Activated CD4-positive, alpha-beta T cell treated with anti-CD3 and anti-CD28 coated beads, Interleukin-2, amount 50 U/mL, for 48 hours (primary cell): ENCODE results near the gene PIGM.
"Not testable (repeated sequence)": the region's sequence is repeated elsewhere in the genome, so short reads cannot be mapped to it uniquely, and the experiment has no call there.

Experiments
- DNase-seq, 2 experiments: peaks; one replicate each; pipeline ENCODE4 v3.0.0-alpha.2; 2020

The PIGM gene

DNA sequence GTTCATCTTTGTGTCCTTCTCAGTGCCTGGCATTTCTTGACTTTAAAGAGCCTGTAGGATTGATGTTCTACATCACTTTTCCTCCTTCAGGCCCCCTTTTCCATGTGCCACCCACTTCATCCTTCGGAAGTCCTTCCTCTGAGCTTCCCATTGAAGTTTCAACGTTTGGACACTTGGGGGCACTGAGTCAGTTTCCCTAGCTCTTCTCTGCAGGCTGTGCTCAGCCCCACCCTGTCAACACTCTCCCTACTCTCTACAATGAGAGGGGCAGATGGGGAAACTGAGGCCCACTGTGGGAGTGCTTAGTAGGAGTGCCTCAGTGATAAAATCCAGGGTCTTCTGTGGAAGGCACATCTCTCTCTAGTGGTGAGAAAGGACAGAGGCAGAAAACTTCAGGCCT lies 26.3 kb upstream of the PIGM start:
- no peak for DNase-seq

DNA sequence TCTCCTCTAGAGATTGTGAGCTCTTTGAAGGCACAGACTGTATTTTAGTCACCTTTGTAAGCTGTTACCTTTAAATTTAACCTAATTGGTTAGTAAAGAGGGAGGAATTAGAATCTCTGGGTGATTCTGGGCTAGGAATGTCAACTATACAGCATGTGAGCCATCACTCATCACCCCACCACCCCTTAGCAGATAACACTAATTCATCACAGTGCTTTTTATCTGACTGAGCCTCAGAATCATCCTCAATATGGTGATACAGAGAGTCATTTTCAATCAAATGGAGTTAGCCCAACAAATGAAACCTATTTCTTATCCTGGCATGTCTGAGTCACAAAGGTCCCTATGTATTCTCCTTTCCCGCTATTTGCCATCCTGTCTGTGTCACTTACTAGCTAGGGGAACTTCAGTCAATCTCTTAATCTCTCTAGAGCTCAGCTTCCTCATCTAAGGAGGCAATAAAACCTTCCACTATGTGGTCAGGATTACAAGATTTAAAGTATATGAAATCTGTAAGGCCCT lies 24.9 kb upstream of the PIGM start:
- no peak for DNase-seq

DNA sequence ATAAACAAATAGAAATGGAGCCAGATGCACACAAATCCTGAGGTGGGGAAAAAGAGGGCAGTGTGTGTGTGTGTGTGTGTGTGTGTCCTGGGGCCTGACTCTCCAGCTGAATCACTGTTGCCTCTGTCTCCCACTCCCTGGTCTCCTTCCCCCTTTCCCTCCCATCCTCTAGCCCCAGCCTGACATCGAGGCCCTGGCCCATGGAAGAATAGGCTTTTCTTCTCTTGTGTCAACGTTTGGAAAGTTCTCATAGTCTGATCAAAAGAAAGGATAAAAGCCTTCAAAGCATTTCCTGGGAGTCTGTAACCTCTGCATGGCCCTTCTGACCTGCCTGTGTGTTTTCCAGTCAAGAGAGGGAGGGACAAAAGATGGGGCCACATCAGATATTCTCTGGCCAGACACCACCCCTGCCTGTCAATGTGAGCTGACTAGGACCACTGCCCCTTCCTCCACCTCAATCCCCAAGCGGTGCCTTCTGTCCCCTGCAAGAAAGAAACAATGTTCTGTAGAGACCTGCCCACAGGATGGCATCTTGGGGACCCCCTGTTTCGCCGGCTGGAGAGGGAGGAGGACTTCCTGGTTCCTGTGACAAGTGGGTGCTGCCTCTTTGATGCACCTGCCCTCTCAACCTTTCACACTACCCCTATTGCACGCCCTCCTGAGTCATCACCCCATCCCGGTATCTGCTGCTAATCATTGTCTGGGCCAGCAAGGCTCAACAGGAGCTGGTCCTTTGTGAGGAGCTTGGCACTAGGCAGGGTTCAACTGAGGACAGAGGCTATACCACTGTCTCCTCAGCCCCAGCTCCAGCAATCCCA lies 22.0 kb upstream of the PIGM start:
- DNase-seq, result no peak

DNA sequence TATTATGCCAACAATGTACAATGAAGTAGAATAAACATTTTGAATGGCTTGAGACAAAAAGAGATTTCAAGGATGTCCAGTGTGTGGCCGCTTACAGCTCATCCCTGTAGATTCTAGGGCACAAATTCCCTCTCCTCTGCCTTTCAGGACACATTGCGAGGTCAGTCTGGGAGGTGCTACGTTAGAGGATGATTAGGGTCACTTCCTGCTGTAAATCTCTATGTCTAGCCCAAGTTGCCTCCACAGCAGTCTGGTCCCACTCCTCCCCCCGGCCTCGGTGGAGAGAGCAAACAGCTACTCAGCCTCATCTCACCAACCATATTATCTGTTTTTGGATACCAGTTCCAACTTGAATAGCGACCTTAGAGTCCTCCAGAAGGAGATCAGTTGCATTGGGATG lies 21.1 kb upstream of the PIGM start:
- no peak for DNase-seq

DNA sequence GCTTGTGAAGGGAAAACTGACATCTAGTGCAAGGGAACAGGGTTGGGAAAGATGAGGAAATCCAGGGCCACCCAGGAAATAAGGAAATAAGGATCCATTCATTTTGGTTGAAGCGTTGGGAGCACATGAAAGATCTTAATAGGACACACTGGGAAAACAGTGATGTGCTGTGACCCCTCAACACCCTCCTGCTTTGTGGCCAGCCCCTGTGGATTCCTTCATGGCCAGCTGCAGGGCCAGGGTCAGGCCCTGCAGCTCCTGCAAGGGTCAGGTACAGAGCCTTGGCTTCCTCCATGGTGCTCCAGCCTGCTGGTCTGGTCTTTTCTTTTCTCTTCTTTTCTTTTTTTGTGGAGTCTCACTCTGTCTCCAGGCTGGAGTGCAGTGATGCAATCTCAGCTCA lies 18.8 kb upstream of the PIGM start:
- DNase-seq, result no peak

DNA sequence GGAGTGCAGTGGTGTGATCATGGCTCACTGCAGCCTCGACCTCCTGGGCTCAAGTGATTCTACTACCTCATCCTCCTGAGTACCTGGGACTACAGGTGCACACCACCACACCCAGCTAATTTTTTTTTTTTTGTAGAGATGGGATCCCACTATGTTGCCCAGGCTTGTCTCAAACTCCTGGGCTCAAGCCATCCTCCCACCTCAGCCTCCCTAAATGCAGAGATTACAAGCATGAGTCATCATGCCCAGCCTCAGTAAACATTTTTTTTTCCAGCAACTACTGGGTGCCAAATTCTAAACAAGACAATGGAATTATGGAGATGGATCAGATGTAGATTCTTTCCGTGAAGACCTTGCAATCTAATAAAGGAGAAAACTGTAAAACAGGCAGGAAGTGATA lies 18.4 kb upstream of the PIGM start:
- DNase-seq, result not testable (repeated sequence)

DNA sequence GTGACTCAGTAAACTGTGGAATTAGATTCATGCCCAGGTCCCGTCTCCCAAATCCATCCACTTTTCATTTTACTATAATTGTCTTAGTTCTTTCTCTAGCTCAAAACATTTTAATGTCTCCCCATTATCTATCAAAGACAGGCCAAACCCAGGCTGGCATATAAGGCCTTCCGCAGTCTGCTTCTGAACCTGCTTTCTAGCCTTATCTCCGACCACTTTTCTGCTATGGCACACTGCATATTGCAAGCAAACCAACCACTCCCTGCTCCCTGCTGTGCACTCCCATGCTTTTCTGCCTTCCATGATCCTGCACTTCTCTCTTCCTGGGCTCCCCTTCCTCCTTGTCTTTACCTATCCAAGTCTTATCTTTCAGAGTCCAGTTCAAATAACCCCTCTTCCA lies 17.3 kb upstream of the PIGM start:
- DNase-seq, result no peak

DNA sequence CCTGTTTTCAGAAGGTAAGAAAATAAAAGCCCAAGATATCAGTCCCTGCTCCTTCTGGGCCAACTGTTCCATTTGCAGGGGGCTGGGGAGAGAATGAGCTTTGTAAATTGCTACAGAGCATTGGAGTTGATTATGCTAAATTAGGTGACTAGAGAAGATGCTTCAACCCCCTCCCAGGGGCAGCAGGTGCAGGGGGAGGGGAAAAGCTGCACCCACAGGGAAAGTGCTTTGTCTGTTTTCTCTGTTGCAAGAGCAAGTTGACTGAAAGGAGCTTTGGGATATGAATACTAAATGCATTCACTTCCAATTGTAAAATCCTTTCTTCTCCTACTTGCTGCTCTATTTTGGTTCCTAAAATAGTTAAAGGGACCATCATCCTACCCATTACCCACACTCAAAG lies 16.5 kb upstream of the PIGM start:
- no peak for DNase-seq

DNA sequence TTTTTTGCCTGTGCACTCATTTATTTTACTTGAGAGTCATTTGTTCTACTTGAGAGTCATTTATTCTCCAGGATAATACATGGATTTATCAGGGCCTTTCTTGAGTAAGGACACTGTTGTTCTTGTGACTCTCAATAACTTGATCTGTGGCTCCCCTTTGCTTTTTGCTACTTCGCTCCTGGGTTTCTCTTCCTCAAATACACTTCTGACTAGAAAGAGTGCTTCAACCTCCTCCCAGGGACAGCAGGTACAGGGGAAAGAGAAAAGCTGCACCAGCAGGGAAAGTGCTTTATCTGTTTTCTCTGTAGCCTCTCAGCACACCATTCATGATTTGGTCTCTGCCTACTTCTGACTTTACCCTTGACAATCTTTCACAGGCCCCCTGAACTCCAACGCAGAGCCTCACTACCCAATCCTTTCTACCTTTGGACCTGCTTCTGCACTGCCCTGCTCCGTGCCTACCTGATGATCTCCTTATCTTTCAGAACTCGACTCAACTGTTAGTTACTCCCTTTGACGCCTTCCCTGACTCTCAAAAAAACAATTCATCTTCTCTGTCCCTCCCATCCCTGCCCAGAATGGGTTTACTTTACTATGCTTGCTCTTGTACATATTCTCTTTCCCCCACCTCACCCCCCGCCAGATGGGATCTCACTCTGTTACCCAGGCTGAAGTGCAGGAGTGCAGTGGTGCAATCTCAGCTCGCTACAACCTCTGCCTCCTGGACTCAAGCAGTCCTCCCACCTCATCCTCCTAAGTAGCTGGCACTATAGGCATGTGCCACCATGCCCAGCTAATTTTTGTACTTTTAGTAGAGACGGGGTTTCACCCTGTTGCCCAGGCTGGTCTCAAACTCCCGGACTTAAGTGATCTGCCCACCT lies 15.6 kb upstream of the PIGM start:
- DNase-seq, result no peak

DNA sequence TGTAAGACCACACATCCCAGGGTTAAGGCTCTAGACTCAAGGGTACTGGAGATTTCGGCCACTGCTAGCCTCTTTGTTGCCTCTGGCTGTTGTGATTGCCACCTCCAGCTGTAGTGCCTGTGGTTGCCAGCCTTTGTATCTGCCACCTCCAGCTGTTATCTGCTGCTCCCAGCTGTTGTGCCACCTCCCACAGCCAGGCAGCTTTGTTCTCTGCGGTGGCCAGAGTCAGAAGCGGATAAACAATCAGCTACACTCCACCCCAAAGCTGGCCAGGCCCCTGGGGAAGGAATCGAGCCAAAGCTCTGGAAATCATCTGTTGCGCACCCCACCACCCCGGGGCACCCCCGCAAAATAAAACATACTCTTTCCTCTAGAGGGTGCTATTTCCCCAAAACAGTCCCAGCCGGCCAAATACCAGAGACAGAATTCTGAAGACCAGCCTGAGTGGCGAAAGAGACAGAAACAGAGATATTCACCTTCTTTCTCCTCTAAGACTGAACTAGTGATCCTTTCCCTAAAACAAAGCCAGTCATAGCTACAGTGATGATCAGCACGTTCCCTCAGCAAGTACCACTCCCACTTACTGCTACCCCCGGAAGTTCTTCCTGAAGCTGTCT lies 14.8 kb upstream of the PIGM start:
- peak; percentile 29 to 52 for DNase-seq

DNA sequence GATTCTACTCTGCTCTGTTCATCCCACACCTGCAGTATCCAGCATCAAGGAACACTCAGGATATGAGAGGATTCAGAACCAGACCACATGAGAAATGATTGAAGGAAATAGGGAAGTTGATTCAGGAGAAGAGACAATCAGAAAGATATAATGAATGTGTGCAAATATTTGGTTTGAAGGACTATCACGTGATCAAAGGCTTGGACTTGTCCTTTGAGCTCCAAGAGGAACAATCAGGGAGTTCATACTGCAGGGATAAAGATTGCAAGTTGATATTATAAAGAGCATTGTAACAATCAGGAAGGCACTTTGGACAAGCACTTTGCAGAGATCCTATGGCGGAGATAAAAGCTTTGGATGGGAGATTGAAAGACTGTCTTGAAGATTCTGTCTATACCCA lies 13.9 kb upstream of the PIGM start:
- DNase-seq, result no peak

DNA sequence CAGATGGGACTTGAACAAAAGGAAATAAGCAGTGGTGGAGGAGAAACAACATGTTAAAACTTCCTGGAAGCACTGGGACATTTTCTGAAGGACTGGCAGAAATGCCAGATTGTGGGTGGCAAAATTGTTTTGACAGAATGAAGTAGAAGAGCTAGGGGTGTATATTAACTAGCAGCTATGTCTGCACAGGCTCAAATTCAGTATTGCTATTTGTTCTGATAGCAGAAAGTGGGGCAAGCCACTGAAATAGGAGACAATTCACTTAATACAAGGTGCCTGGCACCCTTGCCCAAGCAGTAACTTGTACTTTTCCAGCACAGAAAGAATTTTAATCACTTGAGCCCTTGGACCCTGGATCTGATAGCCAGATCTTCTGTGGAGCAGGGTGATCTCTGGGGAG lies 11.8 kb upstream of the PIGM start:
- DNase-seq, result no peak

DNA sequence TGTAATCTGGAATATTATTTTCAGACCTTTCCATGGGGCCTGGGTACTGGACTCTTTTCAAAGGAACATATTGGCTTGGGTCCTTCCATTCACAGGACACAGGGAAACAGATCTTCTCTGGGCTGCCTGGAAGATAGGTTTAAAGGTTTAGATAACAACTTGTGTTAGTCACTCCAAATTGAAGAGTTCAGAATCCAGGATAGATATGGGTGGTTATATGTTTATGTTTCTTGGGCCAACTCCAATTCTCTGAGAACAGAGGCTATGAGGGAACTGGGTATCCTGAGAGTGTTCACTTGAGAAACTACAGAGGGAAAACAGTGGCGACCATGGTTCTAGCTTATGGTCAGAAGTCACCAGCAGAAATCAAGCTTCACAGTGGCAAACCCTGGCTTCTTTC lies 8.7 kb upstream of the PIGM start:
- no peak for DNase-seq

DNA sequence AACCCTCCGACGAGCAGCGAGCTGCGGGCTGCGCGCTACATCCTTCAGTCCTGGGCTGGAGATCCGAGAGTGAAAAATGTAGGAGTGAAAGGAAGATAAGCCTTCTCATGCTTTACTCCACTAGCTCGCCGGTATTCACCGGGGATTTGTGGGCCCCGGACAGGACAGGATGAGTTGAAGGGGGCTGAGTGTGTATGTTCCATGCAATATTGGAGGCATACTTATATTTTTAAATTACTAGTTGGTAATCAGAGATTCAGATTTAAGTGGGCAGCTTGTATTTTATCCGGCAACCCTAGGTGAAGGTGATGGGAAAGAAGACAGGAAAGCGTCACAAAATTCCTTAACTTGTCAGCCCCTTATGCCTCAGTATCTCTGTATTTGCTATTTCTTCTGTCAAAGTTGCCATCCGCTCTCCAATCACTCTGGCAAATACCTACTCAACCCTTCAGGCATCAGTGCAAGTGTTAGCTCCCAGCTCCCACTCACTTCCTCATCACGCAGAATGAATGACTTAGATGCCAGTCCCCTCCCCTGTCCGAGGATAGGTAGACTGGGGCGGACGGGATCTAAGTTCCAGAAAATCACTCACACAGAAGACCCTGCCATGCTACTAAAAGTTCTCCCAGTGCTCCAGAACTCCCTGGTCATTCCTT lies 503 bp upstream of the PIGM start:
- DNase-seq, result peak in 1 of 2 experiments; percentile 11

DNA sequence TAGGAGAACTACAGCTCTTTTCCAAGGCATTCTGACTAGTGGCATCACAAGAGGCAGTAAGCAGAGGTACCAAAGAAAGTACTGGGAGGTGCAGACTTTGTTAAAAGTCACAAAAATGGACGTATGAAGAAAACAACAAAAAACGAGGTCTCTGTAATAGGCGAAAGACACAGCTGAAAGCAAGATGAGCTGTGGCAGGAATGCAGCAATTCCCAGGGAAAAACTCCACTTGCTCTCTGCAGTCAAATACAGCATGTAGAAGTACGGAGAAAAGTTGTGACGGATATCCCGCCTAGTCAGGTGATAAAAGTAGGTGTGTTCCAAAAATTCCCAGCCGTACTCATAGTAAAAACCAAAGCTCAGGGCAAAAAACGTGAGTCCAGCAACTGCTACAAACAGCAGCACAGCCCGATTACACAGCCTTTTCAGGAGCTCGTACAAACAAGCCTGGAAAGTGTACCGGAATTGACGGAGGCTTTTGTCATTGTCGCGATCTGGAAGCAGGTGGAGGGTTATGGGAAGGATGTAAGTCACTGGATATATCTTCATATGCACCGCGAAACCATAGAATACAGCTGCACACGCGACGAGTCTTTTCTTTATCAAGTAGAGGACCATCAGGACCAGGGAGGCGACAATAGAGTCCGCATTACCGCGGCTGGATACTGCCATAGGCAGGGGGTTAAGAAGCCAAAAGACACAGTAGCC lies 979 bp downstream of the PIGM start:
- DNase-seq, result no peak

DNA sequence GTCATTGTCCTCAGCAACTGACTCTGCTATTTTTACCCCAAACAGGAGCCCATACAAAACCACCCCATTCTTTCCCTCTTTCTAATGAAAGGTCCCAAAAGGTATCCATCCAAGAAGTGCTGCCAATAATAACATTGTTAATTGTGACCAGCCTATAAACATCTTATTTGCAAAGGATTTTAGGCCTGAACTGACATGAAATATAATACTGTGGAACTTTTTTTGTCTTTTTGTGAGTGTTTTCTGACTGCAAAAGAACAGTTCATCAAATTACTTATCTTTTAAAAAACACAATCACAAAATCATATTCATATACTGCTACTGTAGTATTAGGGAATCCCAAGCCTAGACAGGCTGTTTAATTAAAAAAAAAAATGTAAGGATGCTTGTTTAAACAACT lies 3.4 kb downstream of the PIGM start:
- no peak for DNase-seq

DNA sequence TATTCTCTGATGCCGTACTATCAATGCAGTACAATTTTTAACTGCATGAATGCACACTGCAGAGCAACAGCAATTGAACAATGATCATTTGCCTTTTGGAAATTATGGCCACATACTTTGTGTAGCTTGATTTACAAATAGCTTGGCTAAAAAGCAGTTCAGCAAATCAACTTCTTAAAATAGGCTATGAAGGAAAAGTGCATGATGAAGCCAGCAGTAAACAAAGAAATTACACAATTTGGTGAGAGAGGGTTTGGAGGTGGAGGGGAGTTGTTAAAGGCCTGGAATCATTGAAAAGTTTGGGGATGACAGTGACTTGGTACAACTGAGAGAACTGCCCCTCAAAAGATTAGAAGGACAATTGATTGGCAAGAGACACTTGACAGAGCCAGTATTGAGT lies 6.5 kb downstream of the PIGM start:
- no peak for DNase-seq

DNA sequence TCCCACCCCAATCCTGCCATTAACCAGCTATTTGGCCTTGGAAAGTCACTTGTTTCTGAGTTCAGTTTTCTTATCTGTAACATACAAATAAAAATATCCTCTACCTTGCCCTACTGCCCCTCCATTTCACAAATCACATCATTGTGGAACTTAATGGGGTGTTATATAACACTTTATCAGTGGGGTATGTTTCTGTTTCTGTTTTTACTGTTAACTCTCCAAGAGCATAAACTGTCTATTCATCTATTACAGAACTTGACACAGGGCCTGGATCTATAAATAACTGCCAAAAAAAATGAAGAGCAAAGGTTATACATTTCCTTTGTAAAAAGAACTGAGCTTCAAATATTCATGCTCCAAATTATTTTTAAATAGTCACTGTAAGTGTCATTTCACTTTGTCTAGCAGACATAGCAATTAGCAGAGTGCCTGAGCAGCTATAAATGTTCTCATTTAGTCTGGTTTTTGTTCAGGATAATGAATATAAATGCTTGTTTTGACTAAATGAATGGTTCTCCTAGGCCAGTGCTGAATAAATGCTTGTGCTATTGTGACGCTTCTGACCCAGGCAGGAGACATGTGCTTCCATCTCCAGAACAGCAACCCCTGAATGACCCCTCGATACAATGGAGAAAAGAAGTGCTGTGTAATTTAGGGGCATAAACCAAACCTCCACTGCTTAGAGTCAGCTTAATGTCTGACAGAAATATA lies 7.4 kb downstream of the PIGM start:
- no peak for DNase-seq

DNA sequence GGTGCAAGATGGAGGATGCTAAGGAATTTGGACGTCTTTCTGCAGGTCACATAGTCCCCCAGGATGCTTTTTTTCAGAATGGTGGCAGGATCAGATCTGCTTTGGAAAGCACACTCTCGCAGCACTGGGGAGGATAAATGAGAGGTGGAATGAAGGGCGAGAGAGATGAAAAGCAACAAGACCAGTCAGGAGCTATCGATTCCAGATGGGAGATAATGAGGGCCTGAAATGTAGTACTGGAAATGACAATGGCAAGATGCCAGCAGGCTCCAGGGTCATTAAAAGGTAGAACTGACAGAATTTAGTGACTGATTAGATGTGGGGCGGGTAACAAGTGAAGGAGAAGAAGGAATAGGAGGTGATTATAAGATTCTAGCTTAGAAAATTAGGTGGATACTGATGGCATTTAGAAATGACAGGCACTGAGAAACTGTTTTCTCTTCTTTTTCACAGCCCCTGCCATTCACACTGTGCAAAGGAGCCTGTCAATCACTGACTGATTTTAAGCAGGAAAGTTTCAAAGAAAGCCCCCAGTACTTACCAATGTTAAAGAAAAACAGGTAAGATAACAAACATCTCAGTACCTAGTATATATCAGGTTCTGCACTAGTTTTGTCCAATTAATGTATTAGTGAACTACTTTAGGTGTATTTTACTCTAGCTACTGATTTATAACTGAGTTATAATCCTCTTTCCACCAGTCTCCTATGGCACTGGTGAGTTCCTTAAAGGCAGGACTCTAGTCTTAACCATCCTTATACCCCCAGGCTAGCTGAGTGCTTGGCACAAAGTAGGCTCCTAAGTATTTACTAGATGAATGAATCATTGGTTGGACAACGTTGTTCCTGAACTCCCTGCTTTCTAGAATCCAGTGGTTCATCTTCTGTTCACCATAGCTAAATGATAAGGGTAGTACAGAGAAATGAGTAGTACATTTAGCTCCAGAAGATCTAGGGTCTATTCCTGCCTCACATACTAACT lies 9.2 kb downstream of the PIGM start:
- DNase-seq, result no peak

DNA sequence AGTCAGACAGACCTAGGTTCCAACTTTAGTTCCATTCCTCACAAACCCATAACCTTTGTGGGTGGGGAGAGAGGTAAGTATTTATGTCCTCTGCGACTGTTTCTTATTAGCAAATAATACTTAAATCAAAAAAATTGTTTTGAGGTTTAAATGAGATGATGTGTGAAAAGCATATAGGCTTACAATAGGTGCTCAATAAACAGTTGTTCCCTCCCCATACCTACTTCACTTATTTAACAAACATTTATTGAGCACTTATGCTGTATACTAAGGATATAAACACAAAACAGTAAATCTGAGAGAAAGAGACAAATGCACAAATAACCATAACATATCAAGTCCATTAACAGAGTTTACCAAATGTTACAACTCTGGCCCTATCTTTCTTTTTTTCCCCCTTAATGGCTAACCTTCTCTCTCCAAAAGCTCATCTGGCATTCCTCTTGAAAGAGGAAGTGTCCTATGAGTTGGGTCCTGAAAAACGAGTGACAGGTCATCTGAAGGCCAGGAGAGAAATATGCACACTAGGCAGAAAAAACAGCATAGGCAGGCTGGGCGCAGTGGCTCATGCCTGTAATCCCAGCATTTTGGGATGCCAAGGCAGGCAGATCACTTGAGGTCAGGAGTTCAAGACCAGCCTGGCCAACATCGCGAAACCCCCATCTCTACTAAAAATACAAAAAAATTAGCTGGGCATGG lies 10.3 kb downstream of the PIGM start:
- DNase-seq, result no peak
